GM18498 (cell line): ENCODE measurements around the gene HHATL.

ENCODE experiments used
- ATAC-seq: cut with Tn5 transposase; IDR thresholded peaks from one replicate; pipeline ENCODE4 v1.9.1; 2021; ENCODE audit warnings: mild to moderate bottlenecking, moderate library complexity; ENCODE audit not compliant: unreplicated experiment

Gene HHATL, protein sequence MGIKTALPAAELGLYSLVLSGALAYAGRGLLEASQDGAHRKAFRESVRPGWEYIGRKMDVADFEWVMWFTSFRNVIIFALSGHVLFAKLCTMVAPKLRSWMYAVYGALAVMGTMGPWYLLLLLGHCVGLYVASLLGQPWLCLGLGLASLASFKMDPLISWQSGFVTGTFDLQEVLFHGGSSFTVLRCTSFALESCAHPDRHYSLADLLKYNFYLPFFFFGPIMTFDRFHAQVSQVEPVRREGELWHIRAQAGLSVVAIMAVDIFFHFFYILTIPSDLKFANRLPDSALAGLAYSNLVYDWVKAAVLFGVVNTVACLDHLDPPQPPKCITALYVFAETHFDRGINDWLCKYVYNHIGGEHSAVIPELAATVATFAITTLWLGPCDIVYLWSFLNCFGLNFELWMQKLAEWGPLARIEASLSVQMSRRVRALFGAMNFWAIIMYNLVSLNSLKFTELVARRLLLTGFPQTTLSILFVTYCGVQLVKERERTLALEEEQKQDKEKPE

DNA sequence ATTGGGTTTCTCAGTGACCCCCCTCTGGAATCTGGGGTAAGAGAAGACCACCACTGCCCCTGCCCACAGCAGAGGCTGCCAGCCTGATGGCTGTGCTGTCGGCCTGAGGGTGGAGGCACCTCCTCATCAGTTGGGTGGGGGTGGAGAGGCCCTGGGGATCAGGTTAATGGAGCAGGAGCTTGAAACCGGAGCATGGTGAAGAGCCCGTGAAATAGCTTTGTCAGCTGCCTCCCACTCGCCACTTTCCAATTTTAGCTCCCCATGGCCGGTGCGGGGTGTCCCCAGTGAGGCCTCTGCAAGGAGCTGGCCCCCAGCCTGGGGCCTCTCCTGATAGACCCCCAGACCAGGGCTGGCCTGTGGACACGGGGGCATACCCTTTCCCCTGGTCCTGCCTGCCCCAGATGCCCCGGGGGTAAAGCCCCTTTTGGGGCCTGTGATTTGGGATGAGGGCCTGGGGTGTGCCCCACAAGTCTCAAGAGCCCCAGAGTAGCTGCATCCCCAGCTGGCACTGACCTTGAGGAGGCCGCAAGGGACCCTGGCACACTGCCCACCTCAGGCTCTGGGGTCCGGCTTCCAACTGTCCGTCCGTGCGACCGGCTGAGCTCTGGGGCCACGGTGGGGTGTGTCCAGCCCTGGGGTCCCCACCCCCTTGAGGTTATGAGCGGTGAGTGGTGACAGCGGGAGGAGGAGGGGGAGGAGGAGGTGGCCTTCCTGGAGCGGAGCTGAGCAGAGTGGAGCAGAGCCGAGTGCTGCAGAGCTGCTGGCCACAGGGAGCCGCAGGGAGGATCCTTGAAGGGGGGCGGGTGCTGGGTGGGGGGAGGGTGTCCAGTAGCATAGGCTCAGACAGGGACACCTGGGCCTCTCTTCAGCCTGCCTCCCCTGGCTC, at the start of gene HHATL:
TSS of gene HHATL (minus strand) at position 733 of the 886 bp plus-strand sequence. CDS start 1,972 bp downstream, outside the sequence.
- ATAC-seq: no peak

DNA sequence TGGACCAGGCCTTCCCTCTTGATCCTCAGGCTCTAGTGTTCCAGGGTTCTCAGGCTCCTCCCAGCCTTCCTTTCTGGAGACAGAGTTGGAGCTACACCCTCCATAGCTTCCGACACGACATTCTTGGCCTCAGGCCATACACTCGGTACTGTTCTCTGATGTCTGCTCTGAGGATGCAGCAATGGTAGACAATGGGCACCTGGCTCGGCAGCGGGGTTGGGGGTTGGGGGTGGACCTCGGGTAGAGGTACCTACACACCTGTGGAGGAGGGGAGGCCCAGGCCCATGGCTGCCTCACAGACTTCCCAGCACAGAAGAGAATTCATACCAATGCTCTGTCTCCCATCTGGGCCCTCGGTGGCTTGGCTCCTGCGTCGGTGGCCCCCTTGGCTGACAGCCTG, 49.0 kb upstream of the HHATL start:
- ATAC-seq: no peak

DNA sequence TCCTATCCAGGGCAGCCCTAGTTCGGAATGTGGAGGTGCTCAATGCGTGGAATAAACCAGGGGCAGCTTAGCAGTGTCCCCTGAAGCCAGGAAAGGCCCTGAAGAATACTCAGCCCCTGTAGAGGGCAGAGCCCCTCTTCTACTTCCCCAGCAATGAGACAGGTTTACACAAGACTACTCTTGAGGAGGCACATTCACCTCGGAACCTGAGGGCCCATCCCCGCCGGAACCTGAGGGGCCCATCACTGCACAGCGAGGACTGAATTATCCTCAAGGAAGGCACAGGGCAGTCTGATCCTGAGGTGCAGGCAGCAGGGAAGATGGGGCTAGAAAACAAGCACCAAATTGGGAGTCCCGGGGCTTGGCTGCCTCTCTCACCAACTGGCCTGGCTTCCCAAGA, 48.2 kb upstream of the HHATL start:
- ATAC-seq: no peak

DNA sequence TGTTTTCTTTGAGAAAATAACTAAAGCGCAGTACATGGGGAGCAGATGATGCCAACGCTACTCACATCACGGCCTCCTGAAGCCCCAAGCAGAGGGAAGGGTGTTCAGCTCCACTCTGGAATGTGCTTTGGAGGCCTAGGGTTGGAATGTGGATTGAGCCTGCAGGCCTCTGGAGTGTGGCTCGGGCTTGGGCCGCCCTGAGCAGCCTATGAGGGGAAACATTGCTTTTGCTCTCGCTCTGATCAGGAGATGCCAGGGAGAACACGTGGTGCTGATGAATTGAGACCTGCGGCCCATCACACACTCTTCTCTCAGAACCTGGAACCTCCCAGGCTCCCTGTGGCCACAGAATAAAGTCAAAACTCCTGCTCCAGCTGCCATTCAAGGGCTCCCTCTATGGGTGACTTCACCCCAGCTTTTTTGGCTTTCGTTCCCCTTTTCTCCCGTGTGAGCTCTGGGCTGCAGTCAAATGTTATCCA, 47.2 kb upstream of the HHATL start:
- no peak for ATAC-seq

DNA sequence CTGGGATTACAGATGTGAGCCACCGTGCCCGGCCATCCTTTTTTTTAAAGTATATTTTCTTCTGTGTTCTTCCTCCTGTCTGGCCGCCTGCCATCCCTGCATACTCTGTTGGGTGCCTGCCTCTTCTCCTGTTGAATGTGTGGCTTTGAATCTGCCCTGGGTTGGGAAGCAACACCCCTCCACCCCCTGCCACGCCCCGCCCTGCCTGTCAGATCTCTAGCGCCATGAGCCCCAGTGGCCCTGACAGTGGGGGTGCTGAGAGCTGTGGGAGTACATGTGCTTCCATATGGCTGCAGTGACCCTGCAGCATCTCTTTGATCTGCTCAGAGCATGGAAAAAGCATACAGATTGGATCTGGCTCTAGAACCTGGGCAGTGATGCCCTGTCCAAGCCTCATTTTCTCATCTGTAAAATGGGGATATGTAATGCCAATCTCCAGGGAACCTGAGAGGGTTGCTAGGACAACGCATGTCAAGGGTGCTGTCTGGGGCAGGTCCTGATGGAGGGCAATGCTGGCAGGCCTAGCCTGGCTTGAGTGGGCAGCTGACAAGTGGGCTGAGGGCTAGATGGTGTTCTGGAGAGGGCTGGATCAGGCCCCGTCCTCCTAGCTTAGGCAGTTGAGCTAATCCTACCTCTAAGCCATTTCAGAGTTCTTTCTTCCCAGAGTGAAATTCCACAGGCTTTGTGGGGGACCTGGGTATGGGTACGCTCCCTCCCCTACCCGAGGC, 46.6 kb upstream of the HHATL start:
- ATAC-seq: no peak

DNA sequence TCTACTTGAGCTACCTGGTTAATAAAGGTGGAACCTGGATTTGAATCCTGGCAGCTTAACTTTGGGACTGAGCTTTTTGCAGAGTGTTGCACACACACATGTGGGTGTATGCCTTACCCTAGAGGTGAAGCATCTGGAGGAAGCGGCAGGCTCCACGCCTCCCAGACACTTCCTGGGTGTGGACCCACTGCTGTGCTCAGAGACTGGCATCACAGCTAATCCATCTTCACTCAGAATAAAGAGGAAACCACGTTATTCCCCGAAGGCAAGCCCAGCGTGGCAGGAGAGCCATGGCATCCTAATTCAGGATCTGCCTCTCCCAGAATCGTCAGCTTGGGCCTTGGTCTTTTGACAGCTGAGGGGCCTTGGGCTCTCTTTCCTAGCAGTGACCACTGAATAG, 45.0 kb upstream of the HHATL start:
- no peak for ATAC-seq

DNA sequence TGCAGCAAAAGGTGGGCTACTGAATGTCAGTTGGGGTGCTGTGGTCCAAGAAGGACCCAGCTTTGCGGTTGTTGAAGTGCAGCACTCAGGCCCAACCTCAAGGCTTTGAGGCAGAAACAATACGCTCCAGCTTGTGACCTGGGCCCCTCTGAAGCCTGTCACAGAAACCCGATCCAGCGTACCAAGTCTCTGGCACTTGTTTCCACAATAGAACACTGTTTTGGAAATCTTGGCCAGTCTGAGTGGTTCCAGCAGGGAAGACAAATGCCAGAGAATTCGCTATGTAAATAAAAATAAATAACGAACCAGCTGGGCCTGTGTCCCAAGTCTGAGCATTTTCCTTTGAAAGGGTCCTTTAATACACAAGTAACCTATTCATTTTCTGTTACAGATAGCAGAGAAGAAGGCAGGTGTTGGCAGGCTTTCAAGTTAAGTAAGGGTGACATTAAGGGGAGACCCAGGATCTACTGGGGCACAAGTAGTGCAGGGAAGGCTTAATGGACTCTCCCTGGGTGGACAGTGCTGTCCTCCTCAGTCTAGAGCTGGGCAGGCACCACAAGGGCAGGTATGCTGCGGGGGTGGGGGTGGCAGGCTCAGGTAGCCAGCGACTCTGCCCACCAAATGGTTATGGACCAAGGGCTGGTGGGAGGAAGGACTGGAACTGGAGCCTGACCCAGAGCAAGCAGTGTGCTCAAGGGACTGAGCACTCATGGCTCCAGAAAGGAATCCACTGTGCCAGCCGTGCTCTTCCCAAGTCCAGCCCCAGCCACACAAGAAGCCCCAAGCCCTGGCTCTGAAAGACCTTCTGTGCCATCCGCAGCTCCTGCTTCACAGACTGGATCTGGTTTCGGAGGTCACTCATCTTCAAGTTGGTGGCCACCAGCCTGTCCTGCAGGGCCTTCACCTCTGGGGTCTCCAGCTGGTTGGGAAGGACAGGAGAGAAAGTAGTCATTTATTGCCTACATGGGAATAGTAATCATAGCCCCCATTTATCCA, 44.2 kb upstream of the HHATL start:
- no peak for ATAC-seq

DNA sequence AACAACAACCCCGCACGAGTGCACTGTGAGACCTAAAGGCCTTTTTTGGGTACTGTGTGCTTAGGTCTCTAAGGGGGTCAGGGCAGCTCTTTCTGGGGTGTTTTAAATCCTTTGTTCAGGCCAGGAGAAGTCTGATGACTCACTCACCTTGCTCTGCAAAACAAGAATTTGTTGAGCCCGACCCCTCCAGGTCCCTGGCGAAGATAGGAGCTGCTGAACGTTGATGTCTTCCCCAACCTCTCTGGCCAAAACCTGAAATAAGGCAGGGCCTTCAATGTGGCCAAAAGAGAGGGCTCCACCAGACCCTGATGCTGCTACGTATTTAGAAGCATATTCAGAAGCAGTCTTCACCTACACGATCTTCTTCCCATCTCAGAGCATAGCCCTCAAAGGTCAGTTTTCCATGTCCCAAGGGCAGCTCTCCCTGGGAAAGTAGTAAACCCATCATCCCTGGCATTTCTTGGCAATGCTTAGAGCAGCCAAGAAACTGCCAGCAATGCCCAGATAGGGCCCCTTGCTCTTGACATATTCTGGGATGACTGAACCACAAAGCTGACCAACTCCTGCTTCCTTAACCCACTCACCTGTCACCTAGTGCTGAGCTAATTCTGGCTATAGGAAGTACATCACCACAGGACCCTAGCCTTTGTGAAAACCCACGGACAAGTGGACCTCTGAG, 43.3 kb upstream of the HHATL start:
- no peak for ATAC-seq

DNA sequence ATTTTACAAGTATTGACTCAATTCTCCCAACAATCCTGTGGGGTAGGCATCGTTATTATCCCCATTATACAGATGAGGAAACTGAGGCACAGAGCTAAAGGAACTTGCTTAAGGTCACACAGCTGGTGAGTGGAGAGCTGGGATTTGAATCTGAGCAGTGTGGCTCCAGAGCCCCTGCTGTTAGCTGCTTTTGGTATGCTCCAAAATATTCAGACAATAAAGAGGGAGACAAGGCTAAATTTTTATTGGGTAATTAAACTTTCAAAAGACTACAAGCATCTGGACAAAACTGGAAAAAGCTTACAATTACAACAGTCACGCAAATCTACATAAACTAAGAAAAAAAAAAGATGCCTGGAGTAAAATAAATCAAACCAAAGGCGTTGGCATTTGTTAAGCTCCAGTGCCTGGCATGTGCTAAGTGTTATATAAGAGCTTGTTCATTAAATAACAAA, 42.7 kb upstream of the HHATL start:
- ATAC-seq: no peak

DNA sequence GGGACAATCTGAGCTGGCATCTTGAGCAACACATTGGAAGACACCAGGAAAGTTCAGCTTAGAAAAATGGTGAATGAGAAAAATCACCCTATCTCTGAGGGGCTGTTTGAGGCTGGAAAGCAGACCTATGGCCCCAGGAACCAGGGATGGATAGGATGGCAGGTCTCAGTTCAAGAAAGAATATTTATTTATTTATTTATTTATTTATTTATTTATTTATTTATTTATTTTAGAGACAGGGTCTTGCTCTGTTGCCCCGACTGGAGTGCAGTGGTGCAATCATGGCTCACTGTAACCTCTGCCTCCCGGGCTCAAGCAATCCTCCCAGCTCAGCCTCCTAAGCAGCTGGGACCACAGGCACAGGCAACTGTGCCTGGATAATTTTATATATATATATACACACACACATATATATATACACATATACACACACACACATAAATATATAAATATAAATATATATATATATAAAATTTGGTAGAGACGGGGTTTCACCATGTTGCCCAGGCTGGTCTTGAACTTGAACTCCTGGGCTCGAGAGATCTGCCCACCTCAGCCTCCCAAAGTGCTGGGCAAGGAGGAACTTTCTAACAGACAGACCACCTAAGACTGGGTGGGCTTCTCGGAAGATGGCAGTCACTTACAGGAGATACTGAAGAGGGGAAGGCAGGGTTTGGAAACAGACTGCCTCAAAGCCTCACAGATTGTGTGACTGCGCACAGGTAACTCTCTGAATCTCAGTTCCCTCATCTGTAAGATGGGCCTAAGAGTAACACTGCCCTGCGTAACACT, 40.8 kb upstream of the HHATL start:
- ATAC-seq: no peak

DNA sequence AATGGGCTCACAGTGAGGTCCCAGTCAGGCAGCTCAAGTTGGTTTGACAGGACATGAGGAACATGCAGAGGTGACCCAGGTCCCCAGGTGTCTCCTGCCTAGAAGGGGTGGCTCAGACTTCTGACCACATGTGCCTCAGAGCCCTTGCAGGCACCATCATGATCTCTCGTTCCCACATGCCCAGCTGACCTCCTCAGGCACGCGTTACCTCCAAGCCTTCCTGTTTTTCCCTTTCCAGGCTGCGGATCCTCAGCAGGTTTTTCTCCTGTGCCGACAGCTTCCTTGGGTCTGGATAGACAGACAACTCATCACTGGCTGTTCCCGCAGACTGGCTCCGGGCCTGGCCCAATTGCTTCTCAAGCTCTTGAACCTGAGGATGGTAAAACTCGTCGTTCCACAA, 40.1 kb upstream of the HHATL start:
- ATAC-seq: no peak

DNA sequence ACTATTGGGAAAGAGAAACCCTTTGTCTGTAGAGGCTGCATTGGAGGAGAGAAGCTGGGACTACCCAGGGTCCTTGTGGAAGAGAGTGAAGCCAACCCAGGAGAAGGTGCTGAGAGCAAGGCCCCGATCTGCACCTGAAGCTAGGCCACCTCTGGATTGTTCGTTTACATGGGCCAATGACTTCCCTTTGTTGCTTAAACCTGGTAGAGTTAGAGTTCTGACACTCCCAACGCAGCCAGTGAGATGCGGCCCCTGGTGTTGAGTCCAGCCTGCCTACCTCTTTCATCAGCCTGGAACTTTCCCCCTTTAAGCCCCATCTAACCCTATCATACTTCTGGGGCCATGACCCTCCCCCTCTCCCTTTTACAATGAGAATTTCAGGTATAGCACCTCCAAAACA, 39.7 kb upstream of the HHATL start:
- no peak for ATAC-seq

DNA sequence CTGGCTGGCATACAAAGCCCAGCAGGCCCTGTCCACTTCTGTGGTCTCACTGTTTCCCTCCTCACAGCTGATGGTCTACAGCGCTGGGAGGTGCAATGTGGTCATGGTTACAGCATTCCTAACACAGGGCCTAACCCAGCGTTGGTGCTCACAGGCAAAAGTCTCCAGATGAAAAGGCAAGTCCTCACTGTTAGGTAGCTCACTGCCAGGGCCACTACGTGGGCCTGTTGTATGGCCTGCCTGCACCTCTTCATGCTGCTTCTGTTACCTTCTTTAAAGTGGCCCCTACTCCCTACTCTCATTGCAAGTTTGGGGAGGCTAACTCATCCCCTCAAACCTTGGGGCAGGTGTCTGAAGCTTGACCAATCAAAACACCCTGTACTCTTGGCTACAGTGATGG, 39.2 kb upstream of the HHATL start:
- no peak for ATAC-seq

DNA sequence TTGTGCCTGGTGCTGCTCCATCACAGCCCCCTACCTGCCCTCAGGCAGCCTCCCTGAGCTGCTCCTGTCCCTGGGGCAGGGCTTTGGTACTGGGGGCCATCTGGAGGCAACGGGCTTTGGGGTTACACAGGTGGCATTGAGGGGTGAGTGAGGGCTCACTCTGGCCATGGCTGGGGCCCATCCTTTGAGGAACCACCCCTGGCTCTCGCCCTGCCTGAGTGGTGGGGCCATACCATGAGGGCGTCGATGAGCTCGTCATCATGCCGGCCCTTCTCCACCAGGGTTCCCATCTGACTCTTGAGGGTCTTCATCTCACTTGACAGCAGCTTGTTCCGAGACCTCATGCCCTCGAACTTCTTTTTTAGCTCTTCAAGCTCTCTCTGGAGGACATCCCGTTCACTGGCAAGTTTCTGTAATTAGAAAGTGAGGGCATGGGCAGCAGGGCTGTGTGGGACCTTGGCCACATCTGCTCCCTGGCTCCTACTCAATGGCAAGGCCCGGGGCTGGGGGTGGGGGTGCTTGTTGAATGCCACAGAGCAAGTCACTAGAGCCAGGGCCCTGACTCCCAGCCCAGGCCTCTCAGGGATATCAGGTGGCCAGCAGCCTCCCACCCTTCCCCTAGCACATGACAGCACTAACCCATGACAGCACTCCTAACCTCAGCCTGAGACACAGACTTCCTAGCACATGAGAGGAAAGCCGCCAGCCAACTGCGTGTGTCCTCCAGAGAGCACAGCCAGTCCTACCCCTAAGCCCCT, 37.0 kb upstream of the HHATL start:
- no peak for ATAC-seq

DNA sequence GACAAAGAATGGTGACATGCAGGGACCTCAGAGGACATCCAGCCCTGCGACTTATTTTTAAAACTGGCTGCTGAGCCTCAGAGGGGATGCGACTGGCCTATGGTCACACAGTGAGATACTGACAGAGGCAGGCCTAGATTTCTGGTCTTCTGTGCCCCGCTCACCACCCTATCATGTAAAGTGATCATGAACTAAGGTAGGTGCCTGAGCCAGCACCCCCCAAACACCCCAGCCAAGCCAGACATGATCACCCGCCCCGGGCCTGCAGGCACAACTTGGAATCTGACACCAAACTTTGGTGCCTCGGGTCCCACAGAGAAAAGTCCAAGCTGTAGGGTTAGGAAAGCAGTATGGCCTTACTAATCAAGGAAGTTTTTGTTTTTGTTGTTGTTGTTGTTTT, 33.9 kb upstream of the HHATL start:
- no peak for ATAC-seq

DNA sequence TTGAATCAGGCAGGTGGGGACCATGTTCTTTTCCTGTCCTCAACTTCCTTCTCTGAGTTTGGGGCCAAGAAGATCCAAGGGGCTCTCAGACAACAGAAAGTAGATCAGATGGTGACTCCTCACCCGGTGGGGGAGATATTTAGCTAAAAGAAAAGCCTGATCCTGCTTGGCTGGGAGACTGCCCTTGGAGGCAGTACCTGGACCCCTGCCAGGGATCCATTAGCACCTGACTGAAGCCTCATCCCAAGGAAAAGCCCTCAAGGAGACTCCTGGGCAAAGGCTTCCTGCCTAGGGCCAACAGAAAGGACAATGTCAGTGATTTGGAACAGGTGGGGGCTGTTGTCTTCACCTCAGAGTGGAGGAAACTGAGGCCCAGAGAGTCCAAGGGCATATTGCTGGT, 33.5 kb upstream of the HHATL start:
- no peak for ATAC-seq

DNA sequence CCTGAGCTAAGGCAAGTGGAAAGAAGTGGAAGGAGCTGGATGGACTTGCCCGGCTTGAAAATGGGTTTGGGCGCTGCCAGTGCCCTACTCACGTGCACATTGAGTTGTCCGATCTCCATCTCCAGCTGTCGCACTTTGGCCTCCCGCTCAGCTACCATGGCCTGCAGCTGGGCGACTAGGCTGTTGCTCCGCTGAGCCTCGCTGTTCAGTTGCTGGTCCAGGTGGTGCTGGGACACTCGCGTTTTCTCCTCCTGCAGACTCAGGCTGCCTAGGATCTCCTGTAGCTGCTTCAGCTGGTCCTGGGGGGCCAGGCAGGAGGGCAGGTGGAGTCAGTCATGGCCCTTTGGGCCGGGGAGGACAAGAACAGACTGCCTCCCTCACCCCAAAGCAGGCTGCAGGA, 33.0 kb upstream of the HHATL start:
- ATAC-seq: no peak

DNA sequence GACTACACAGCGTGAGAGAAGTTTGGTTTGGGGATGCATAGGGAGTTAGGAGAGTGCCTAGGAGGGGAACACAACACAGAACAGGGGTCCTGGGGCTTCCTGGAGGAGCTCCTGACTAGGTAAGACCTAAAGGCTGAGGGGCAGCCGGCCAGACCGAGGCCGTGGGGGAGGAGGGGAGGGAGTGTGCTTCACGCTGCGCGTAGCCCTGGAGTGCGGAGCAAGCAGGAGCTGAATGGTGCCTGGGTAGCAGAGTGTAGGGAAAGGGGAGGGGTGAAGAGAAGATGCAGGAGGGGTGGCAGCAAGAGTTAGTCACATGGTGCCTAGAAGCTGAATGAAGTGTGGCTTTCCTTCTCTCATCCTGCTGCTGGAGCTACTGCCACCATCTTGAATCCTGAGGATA, 32.4 kb upstream of the HHATL start:
- ATAC-seq: no peak
